ENCODE measurements around the gene GRAP2. TPM values are rescaled to one million over a fixed set of nuclear protein-coding genes. Genes with fewer than 3 reads are reported as not detected.

The GRAP2 gene
- total and polyA plus RNA-seq, 2 donors (not counting 3 experiments of a cell fraction or from before 2014, with no cell fraction given): 0.04 TPM; not detected in 1

GRCh38 chr22:39938509-39939111, 37.7 kb downstream of the GRAP2 start:
- Histone ChIP-seq H3K9me3 (replicated peaks; ENCODE audit: control insufficient read depth, insufficient read depth, low read length) (no peaks in the 10 kb centered on the region), H2AFZ (ENCODE audit: low read depth, low read length) (no peak overlapping the region), H3K9me1 (replicated peaks; ENCODE audit: control insufficient read depth, extremely low read depth, insufficient read depth, low read length) (no peaks in the 10 kb centered on the region), H3K9ac (replicated peaks; ENCODE audit: extremely low read depth, insufficient read depth, low read length) (no peak overlapping the region), H4K20me1 (replicated peaks; ENCODE audit: control insufficient read depth, extremely low read depth, insufficient read depth, low read length) (no peaks in the 10 kb centered on the region), H3K36me3 (ENCODE audit: control insufficient read depth in 2 of 2, extremely low read depth in 1 of 2, insufficient read depth in 2 of 2, low read length in 2 of 2) (no peaks in the 10 kb centered on the region), H3K4me3 (replicated peaks in 1 of 3; ENCODE audit: insufficient read depth in 1 of 3, low read depth in 1 of 3, low read length in 3 of 3) (no peak overlapping the region), H3K79me2 (ENCODE audit: control insufficient read depth, insufficient read depth, low read length) (no peaks in the 10 kb centered on the region), H3K4me1 (ENCODE audit: control insufficient read depth, extremely low read depth, insufficient read depth, low read length) (no peaks in the 10 kb centered on the region), H3K27me3 (ENCODE audit: control insufficient read depth in 2 of 2, insufficient read depth in 2 of 2, low read length in 2 of 2) (peaks cover 25 to 35% of the 10 kb centered on the region in 2 experiments), H3K27ac (ENCODE audit: insufficient read depth, low read depth, low read length) (no peak overlapping the region), H3K4me2 (ENCODE audit: insufficient read depth, low read length) (no peak overlapping the region)
- no TSS peak for BruUV-seq (replicated peaks)
- no peak for TF ChIP-seq FOS (IDR thresholded peaks at IDR 0.05; ENCODE audit: borderline replicate concordance, insufficient read depth, low read length)
- no peak for TF ChIP-seq MYC (IDR thresholded peaks at IDR 0.05; ENCODE audit: low read depth, low read length)
- TF ChIP-seq CTCF (IDR thresholded peaks at IDR 0.05; ENCODE audit: extremely low read depth in 1 of 2, insufficient read depth in 1 of 2, low read depth in 1 of 2, low read length in 2 of 2): no peak
- TF ChIP-seq MAX (IDR thresholded peaks at IDR 0.05; ENCODE audit: insufficient read depth, insufficient read length): no peak
- DNase-seq (ENCODE audit: low read depth, low spot score) (no peak), FAIRE-seq (no peak)
- dilution Hi-C loops (cut with MboI; ENCODE audit: extremely low pct_ligation_motif_present, low sequenced_read_pairs) (no loop called here), intact Hi-C loops (cut with micrococcal nuclease) (no loop called here)
- ChIA-PET CTCF (no interaction called here), POLR2A (no interaction called here)

- CTCF ChIA-PET: no interaction called here
- Histone ChIP-seq H3K4me1 (ENCODE audit: control insufficient read depth, extremely low read depth, insufficient read depth, low read length) (no peaks in the 10 kb centered on the region), H3K9ac (replicated peaks; ENCODE audit: extremely low read depth, insufficient read depth, low read length) (no peak overlapping the region), H3K9me3 (replicated peaks; ENCODE audit: control insufficient read depth, insufficient read depth, low read length) (no peaks in the 10 kb centered on the region), H3K9me1 (replicated peaks; ENCODE audit: control insufficient read depth, extremely low read depth, insufficient read depth, low read length) (no peaks in the 10 kb centered on the region), H3K27me3 (ENCODE audit: control insufficient read depth in 2 of 2, insufficient read depth in 2 of 2, low read length in 2 of 2) (peaks cover 23 to 24% of the 10 kb centered on the region in 2 experiments), H4K20me1 (replicated peaks; ENCODE audit: control insufficient read depth, extremely low read depth, insufficient read depth, low read length) (no peaks in the 10 kb centered on the region), H3K36me3 (ENCODE audit: control insufficient read depth in 2 of 2, extremely low read depth in 1 of 2, insufficient read depth in 2 of 2, low read length in 2 of 2) (no peaks in the 10 kb centered on the region), H3K4me2 (ENCODE audit: insufficient read depth, low read length) (no peak overlapping the region), H3K27ac (ENCODE audit: insufficient read depth, low read depth, low read length) (no peak overlapping the region), H2AFZ (ENCODE audit: low read depth, low read length) (no peak overlapping the region), H3K4me3 (replicated peaks in 1 of 3; ENCODE audit: insufficient read depth in 1 of 3, low read depth in 1 of 3, low read length in 3 of 3) (no peak overlapping the region), H3K79me2 (ENCODE audit: control insufficient read depth, insufficient read depth, low read length) (no peaks in the 10 kb centered on the region)
- no peak for FAIRE-seq
- no peak for TF ChIP-seq EZH2 (IDR thresholded peaks at IDR 0.05; ENCODE audit: borderline replicate concordance, low read depth, low read length, severe bottlenecking)
- TF ChIP-seq MAX (IDR thresholded peaks at IDR 0.05; ENCODE audit: insufficient read depth, insufficient read length): no peak
- no peak for TF ChIP-seq FOS (IDR thresholded peaks at IDR 0.05; ENCODE audit: borderline replicate concordance, insufficient read depth, low read length)
- no peak for TF ChIP-seq GATA2 (IDR thresholded peaks at IDR 0.05; ENCODE audit: insufficient read depth, insufficient read length, low read depth, low read length)
- TF ChIP-seq JUN (IDR thresholded peaks at IDR 0.05; ENCODE audit: borderline replicate concordance, insufficient read depth, insufficient read length, low read depth): no peak
- no peak for TF ChIP-seq MYC (IDR thresholded peaks at IDR 0.05; ENCODE audit: low read depth, low read length)
- TF ChIP-seq CTCF (IDR thresholded peaks at IDR 0.05; ENCODE audit: extremely low read depth in 1 of 2, insufficient read depth in 1 of 2, low read depth in 1 of 2, low read length in 2 of 2): no peak
- no peak for TF ChIP-seq POLR2A (IDR thresholded peaks at IDR 0.05; ENCODE audit: low read depth, low read length)
- TF ChIP-seq POLR2AphosphoS5 (IDR thresholded peaks at IDR 0.05; ENCODE audit: insufficient read depth, low read depth, low read length): no peak
- dilution Hi-C loops (cut with MboI; ENCODE audit: extremely low pct_ligation_motif_present, low sequenced_read_pairs) (no loop called here), intact Hi-C loops (cut with micrococcal nuclease) (no loop called here)
- POLR2A ChIA-PET: no interaction called here
- BruUV-seq (replicated peaks): no TSS peak
- DNase-seq (ENCODE audit: low read depth, low spot score): no peak
Observed at GRCh38 chr22:39939830-39940229, 38.9 kb downstream of the GRAP2 start.

All from endothelial cell of umbilical vein (primary cell).